T-helper 9 cell (primary cell): ENCODE data around the gene LRRC43.

Source experiments
- DNase-seq: peaks from one replicate; pipeline ENCODE4 v3.0.0-alpha.2; 2020

The LRRC43 gene

DNA sequence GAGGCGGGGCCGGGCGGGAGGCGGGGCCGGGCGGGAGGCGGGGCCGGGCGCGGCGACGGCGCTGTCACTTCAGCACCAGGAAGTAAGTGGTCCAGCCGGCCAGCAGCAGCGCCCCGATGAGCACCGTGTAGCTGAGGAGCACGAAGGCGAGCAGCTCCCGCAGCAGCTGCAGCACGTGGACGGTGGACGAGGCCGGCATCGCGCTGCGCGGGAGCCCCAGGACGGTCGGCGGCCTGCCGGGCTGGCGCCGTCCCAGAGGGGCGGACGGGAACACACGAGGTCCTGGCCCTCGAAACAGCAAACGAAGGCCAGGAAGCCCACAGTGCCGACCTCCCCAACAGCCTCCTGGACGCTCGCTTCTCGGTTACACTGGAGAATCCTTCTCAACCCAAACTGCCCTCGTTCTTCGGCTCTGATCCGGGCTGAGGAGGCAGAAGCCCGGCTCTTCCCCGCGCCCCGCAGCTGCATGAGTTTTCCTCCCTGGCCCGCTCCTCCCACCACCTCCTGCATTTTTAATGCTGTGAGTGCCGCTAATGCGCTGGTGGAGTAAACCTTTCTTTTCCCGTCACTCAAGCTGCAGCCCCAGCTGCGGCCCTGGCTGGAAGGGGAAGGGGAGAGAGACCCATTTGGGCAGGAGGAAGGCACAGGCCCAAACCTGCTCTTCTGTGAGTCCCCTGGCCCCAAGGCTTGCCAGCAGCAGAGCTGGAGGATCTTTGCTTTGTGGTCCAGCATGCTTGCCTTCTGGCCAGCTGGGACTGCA, 43.6 kb downstream of the LRRC43 start:
- DNase-seq = no peak

DNA sequence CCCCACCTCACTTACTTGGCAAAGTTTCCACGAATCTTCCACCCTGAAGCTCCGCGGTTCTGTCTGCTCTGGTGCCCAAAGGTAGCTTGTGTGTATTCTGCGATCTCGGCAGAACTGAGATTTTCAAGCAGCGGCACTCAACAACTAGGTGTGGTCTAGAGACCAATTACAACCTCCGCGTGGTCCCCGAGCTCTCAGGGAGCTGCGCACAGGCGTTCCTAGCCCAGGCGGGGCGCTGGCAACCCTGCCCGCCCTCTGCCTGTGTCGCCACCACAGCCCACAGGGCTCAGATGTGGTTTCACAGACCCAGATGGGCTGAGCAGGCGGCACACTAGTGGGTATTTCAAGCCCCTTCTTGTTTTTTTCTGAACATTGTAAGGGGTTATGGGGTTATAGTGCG, 44.4 kb downstream of the LRRC43 start:
- DNase-seq = peak; percentile 38

DNA sequence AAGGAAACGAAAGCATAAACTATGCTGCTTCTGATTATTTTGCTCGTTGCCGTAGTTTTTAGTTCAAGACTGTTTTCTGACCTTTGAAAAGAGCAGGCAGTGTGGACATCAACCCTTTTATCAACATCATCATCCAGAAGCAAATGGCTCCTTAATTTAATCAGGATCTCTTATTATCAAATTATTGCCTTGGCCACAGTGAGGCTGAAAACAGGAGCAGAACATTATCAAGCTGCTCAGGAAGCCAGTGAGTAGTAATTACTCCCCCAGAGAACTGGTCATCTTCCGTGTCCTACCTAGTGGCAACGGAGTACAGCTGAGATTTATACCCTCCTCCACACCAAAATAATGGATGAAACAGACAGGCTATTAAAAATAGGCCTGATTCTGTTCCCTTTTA, 45.2 kb downstream of the LRRC43 start:
- DNase-seq = no peak

DNA sequence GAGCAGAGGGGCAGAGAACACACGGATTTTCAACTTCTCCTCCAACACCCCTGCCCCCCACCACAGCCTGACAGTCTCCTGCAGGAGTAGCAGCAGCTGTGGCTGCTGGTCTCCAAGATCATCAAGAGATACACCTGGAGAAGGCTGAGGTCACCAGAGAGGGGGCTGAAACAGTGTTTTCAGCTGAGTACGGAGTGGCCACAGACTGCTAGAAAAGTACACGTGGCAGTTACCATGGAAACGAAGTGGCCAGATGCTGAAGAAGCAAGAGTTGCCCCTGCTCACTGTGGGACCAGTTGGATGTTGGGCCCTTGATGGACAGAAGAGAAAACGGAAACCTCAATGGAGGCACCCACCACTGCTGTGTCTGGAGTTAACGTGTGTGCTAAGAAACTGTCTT, 47.9 kb downstream of the LRRC43 start:
- DNase-seq = no peak

DNA sequence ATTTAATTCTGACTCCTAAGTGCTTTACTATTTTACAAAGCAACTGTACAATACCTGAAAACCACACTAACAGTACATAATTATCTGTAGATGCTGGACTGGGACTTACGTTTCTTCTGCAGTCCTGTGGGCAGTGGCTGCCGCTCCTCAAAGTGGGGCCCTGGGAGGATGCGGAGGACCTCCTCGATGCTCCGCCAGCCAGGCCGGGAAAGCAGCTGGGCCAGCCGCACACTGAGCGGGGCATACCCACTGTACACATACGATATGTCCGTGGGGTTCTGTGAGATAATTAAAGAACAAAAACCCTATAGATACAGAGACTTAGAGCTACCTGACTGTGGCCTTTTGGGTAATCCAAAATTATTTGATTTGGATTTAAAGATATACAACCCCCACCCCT, 49.8 kb downstream of the LRRC43 start:
- no peak for DNase-seq

DNA sequence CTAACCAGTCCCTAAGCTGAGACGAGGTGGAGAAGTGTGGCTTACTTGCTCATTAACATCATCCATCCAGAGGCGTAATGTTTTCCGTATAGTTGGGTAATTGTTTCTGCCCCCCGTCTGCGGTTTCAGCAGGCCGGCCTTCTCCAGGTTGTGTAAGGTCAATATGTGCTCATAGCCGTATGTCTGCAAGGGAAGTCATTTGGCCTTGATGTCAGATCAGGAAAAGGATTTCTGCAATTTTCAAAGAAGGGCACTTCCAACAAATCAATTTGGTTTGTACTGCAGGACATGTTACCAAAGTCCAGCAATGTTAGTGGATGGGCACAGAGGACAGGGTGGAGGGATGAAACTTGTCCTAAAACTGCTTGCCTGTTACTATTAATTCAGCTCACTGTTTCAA, 52.8 kb downstream of the LRRC43 start:
- DNase-seq = no peak

DNA sequence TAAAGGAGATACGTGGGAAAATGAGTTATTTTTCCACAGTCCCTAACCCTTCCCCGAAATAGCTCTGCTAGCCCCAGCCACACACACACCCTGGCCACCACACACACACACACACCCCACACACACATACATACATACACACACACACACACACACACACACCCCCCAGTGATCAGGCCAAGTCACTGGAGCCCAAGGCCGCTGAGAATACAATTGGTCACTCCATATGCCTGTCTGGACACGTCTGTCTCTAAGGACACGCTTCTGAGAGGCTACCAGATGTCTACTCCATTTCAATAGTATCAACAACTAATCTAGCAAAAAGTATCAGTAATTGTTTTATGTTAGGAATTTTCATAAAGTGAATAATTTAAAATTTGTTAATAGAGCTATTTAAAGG, 55.9 kb downstream of the LRRC43 start:
- DNase-seq = no peak

DNA sequence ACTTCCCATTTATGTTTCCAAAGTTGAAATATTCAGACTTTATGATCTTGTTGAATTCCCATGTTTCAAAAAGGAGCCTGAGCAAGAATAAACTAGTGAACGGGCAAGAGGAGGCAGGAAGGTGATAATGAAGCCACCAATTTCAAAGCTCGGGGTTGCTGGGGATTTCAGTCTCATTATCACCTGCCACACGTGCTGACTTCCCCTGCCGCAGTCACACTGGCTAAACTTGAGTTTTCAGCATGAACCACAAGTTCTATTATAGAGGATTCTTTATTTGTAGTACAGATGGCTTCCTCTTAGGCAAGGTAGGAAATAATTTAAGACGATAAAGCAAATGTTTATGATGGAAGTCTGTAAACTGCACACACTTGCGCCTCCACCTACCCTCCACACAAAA, 61.0 kb downstream of the LRRC43 start:
- DNase-seq = no peak

DNA sequence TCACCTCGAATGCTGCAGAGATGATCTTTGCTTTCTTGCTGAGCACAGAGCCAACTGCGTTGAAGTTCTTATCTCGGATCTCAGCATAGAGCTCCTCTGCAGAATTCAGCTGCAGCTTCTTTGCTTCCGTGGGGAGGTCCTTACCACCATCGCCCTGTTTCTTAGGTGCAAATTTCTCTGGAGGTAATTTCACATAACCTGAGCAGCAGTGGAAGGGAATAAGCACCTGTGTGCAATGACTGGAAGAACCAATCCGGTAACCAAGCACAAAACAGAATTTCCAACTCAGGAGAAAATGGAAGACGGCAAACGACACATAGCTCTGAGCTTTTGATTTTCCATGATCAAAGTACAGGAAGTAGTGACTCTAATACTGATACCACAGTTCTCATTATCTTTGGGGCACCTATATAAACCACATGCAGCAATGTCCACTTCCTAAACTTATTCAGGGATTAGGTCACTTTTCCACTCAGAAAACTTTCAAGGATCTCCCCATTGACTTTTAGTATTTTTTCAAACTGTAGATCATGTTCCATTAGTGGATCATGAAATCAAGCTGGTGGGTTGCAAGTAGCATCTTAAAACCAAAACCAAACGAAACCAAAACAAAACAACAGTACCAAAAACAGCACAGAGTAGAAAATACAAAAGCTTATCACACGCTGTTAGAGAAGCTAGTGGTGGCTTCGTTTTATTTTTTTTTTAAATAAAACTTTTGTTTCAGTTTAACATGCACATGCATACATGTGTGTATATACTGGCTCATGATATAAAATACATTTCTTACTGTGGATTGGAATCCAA, 61.8 kb downstream of the LRRC43 start:
- DNase-seq = no peak

DNA sequence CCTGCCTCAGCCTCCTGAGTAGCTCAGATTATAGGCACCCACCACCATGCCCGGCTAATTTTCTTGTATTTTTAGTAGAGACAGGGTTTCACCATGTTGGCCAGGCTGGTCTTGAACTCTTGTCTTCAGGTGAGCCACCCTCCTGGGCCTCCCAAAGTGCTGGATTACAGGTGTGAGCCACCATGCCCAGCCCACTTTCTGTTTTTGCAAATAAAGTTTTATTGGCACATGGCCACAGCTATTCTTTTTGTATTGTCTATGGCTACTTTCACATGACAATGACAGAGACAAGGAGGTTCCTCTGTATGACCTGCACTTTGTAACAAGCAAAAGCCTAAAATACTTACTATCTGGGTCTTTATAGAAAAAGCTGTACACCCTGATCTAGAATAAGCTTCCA, 62.6 kb downstream of the LRRC43 start:
- no peak for DNase-seq

DNA sequence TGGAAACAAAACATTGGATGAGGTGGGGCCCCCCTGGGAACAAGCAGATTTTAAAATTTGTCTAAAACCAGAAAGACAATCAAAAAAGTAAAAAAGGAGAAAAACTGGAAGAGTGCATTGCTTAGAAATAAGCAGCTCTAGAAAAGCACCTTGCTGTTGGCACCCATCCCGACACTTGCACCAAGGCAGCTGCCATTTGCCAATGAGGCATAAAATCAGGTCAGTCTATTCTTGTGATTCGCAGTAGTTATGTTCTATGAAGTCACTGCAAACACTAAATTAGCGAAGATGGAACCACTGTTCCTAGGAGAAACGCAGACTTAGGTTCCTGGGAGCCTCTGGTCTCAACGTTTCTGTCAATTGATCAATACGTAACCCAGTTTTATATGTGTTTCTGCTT, 67.1 kb downstream of the LRRC43 start:
- no peak for DNase-seq

DNA sequence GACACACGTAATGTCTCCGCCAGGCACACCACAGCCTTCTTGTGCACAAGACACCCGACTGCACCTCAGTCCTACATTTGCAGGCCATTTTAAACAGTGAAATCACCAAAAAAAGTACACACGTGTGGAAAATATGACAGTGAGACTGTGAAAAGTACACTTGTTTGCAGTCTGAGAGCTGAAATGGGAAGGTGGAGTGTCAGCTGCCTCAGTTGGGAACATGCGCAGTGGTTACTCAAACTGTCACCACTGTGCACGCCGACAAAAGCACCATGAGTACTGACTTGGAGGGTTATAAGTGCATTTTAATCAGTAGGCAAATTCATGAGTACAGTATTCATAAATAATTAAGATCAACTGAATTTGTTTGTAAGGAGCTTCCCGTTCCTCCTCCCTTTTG, 67.6 kb downstream of the LRRC43 start:
- no peak for DNase-seq
